ENCODE measurements around the gene SRPRB. TPM values are rescaled to one million over a fixed set of nuclear protein-coding genes. Genes with fewer than 3 reads are reported as not detected.
A peak's percentile ranks its signal among the peaks of the same experiment; 100 is the strongest.

SRPRB gene
- total RNA-seq, result 42.8 TPM

- FAIRE-seq (no peak), DNase-seq (ENCODE audit: low spot score in 2 of 2) (peak; percentile 82 to 93)
Observed at GRCh38 chr3:133805702-133806475, at the start of gene SRPRB. SRPRB (plus strand) TSS chr3:133805815; CDS start chr3:133805849, 34 bp downstream.

- FAIRE-seq (no peak), DNase-seq (ENCODE audit: low spot score in 2 of 2) (no peak)
Observed at GRCh38 chr3:133756716-133757694, 48.6 kb upstream of the SRPRB start.

- no peak for DNase-seq (ENCODE audit: low spot score in 2 of 2)
Observed at GRCh38 chr3:133757701-133758567, 47.7 kb upstream of the SRPRB start.

GRCh38 chr3:133758568-133758928 is 47.1 kb upstream of the SRPRB start:
- DNase-seq (ENCODE audit: low spot score in 2 of 2) (no peak), FAIRE-seq (no peak)

More at GRCh38 chr3:133757701-133758567, 47.7 kb upstream of the SRPRB start:
- FAIRE-seq, result no peak

- DNase-seq (ENCODE audit: low spot score in 2 of 2), result no peak
- no peak for FAIRE-seq
Observed at GRCh38 chr3:133758964-133759739, 46.5 kb upstream of the SRPRB start.

- no peak for FAIRE-seq
- DNase-seq (ENCODE audit: low spot score in 2 of 2), result no peak
Observed at GRCh38 chr3:133759740-133760305, 45.8 kb upstream of the SRPRB start.

- FAIRE-seq (no peak), DNase-seq (ENCODE audit: low spot score in 2 of 2) (no peak)
Observed at GRCh38 chr3:133760916-133761315, 44.7 kb upstream of the SRPRB start.

- no peak for FAIRE-seq
- DNase-seq (ENCODE audit: low spot score in 2 of 2), result no peak
Observed at GRCh38 chr3:133761605-133762484, 43.8 kb upstream of the SRPRB start.

- no peak for DNase-seq (ENCODE audit: low spot score in 2 of 2)
- no peak for FAIRE-seq
Observed at GRCh38 chr3:133762539-133762938, 43.1 kb upstream of the SRPRB start.

- DNase-seq (ENCODE audit: low spot score in 2 of 2) (peak in 1 of 2 donors; percentile 34), FAIRE-seq (no peak)
Observed at GRCh38 chr3:133763797-133764683, 41.6 kb upstream of the SRPRB start.

GRCh38 chr3:133765256-133765655 is 40.4 kb upstream of the SRPRB start:
- no peak for FAIRE-seq

GRCh38 chr3:133767607-133768006 is 38.0 kb upstream of the SRPRB start:
- no peak for FAIRE-seq

More at GRCh38 chr3:133765256-133765655, 40.4 kb upstream of the SRPRB start:
- DNase-seq (ENCODE audit: low spot score in 2 of 2), result no peak

GRCh38 chr3:133769536-133769935 is 36.1 kb upstream of the SRPRB start:
- no peak for FAIRE-seq
- no peak for DNase-seq (ENCODE audit: low spot score in 2 of 2)

More at GRCh38 chr3:133767607-133768006, 38.0 kb upstream of the SRPRB start:
- no peak for DNase-seq (ENCODE audit: low spot score in 2 of 2)

- no peak for DNase-seq (ENCODE audit: low spot score in 2 of 2)
- FAIRE-seq, result no peak
Observed at GRCh38 chr3:133773732-133774131, 31.9 kb upstream of the SRPRB start.

- DNase-seq (ENCODE audit: low spot score in 2 of 2) (no peak), FAIRE-seq (no peak)
Observed at GRCh38 chr3:133775309-133775708, 30.3 kb upstream of the SRPRB start.

- no peak for FAIRE-seq
- DNase-seq (ENCODE audit: low spot score in 2 of 2), result no peak
Observed at GRCh38 chr3:133775835-133776234, 29.8 kb upstream of the SRPRB start.

- DNase-seq (ENCODE audit: low spot score in 2 of 2) (no peak), FAIRE-seq (no peak)
Observed at GRCh38 chr3:133776794-133777438, 28.7 kb upstream of the SRPRB start.
